ENCODE results near the gene TMEM87A.
A peak's percentile ranks its signal among the peaks of the same experiment; 100 is the strongest.

The TMEM87A gene

GRCh38 chr15:42272939-42273899 lies at the start of gene TMEM87A, which contains the start of gene GANC (continued):
- TF ChIP-seq ATF2 (tag by site-specific recombination; IDR thresholded peaks at IDR 0.05; ENCODE audit: low read depth), result no peak
- peak; percentile 83 for TF ChIP-seq ZNF501 (tag by site-specific recombination; IDR thresholded peaks at IDR 0.05)
- TF ChIP-seq ZXDB (tag by site-specific recombination; IDR thresholded peaks at IDR 0.05), result peak; percentile 93
- TF ChIP-seq YY2 (tag by site-specific recombination; IDR thresholded peaks at IDR 0.05), result peak; percentile 95
- peak; percentile 65 for TF ChIP-seq ZNF518A (tag by site-specific recombination; conservative IDR thresholded peaks at IDR 0.05; ENCODE audit: low read depth)
- peak; percentile 48; the same call in 1 of the 2 replicates for TF ChIP-seq IKZF3 (tag by site-specific recombination; IDR thresholded peaks at IDR 0.05)
- TF ChIP-seq, protein P1, sequence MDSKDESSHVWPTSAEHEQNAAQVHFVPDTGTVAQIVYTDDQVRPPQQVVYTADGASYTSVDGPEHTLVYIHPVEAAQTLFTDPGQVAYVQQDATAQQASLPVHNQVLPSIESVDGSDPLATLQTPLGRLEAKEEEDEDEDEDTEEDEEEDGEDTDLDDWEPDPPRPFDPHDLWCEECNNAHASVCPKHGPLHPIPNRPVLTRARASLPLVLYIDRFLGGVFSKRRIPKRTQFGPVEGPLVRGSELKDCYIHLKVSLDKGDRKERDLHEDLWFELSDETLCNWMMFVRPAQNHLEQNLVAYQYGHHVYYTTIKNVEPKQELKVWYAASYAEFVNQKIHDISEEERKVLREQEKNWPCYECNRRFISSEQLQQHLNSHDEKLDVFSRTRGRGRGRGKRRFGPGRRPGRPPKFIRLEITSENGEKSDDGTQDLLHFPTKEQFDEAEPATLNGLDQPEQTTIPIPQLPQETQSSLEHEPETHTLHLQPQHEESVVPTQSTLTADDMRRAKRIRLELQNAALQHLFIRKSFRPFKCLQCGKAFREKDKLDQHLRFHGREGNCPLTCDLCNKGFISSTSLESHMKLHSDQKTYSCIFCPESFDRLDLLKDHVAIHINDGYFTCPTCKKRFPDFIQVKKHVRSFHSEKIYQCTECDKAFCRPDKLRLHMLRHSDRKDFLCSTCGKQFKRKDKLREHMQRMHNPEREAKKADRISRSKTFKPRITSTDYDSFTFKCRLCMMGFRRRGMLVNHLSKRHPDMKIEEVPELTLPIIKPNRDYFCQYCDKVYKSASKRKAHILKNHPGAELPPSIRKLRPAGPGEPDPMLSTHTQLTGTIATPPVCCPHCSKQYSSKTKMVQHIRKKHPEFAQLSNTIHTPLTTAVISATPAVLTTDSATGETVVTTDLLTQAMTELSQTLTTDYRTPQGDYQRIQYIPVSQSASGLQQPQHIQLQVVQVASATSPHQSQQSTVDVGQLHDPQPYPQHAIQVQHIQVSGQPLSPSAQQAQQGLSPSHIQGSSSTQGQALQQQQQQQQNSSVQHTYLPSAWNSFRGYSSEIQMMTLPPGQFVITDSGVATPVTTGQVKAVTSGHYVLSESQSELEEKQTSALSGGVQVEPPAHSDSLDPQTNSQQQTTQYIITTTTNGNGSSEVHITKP (tag by site-specific recombination; IDR thresholded peaks at IDR 0.05), result peak; percentile 91
- peak; percentile 98 for TF ChIP-seq ZFP69B (tag by site-specific recombination; IDR thresholded peaks at IDR 0.05)
- peak; percentile 80; the same call in 1 of the 2 replicates for TF ChIP-seq TRIM28 (IDR thresholded peaks at IDR 0.05; ENCODE audit: borderline replicate concordance, low read length)
- TF ChIP-seq HOXC10 (CRISPR knock-in tag; IDR thresholded peaks at IDR 0.05), result no peak
- peak; percentile 25; the same call in 1 of the 2 replicates for TF ChIP-seq ZFHX2 (tag by site-specific recombination; conservative IDR thresholded peaks at IDR 0.05)
- no peak for TF ChIP-seq ZNF416 (tag by site-specific recombination; IDR thresholded peaks at IDR 0.05)
- peak; percentile 94 for TF ChIP-seq ZBTB11 (tag by site-specific recombination; conservative IDR thresholded peaks at IDR 0.05; ENCODE audit: low read depth)
- TF ChIP-seq ZNF155 (tag by site-specific recombination; IDR thresholded peaks at IDR 0.05), result no peak
- no peak for TF ChIP-seq EGR2 (tag by site-specific recombination; IDR thresholded peaks at IDR 0.05; ENCODE audit: low read depth)
- TF ChIP-seq ZNF677 (tag by site-specific recombination; IDR thresholded peaks at IDR 0.05), result no peak

Measured in HEK293 (cell line).